Measurements from ENCODE around the gene CDS1.

The CDS1 gene

GRCh38 chr4:84684361-84684760 is 101.4 kb downstream of the CDS1 start:
- no peak overlapping the region for H3K4me3 ChIP-seq (ENCODE audit: insufficient read depth, low read length, poor library complexity, severe bottlenecking)
- no peaks in the 10 kb centered on the region for H3K79me2 ChIP-seq (ENCODE audit: insufficient read depth, low read length)
- H3K36me3 ChIP-seq (ENCODE audit: low read length), result no peaks in the 10 kb centered on the region
- no peaks in the 10 kb centered on the region for H3K9me2 ChIP-seq (replicated peaks; ENCODE audit: insufficient read depth, low read length)
- no peaks in the 10 kb centered on the region for H3K9me3 ChIP-seq (ENCODE audit: insufficient read depth, low read length)
- H2AFZ ChIP-seq (ENCODE audit: low read depth, low read length, severe bottlenecking), result no peak overlapping the region
- H3K27me3 ChIP-seq (ENCODE audit: low read length), result no peaks in the 10 kb centered on the region
- no peak overlapping the region for H3K9ac ChIP-seq (ENCODE audit: low read length)
- H3K4me2 ChIP-seq (ENCODE audit: low read depth, low read length, poor library complexity, severe bottlenecking), result no peak overlapping the region
- no peak overlapping the region for H3K27ac ChIP-seq (ENCODE audit: low read depth, low read length)
- no peaks in the 10 kb centered on the region for H3F3A ChIP-seq (ENCODE audit: insufficient read depth)
- no peak for TF ChIP-seq EZH2phosphoT487 (conservative IDR thresholded peaks at IDR 0.05; ENCODE audit: low read length)
- TF ChIP-seq, protein P1, sequence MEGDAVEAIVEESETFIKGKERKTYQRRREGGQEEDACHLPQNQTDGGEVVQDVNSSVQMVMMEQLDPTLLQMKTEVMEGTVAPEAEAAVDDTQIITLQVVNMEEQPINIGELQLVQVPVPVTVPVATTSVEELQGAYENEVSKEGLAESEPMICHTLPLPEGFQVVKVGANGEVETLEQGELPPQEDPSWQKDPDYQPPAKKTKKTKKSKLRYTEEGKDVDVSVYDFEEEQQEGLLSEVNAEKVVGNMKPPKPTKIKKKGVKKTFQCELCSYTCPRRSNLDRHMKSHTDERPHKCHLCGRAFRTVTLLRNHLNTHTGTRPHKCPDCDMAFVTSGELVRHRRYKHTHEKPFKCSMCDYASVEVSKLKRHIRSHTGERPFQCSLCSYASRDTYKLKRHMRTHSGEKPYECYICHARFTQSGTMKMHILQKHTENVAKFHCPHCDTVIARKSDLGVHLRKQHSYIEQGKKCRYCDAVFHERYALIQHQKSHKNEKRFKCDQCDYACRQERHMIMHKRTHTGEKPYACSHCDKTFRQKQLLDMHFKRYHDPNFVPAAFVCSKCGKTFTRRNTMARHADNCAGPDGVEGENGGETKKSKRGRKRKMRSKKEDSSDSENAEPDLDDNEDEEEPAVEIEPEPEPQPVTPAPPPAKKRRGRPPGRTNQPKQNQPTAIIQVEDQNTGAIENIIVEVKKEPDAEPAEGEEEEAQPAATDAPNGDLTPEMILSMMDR (IDR thresholded peaks at IDR 0.05; ENCODE audit: insufficient read depth, low read length, poor library complexity, severe bottlenecking), result no peak
- no peaks in the 10 kb centered on the region for H4K20me1 ChIP-seq (ENCODE audit: low read depth, low read length)

DNA sequence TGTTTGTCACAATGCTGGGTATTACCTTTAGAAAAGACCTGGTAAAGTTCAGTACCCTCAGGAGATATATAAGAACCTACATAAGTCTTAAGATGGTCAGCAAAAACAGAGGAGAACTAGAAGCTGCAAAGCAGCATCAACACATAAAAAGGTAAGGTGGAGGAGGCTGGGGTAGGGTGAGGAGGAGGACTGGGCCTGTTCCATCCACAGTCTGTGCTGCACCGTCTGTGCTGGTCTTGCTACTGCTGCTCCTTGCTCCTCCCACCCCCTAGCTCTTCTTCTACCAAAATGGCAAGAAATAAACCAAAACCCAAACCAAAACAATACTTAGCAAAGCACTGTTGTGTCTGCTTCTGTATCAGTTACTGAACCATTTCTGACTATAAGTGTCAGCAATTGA is 102.2 kb downstream of the CDS1 start:
- Histone ChIP-seq H3K79me2 (ENCODE audit: insufficient read depth, low read length) (no peaks in the 10 kb centered on the region), H3K36me3 (ENCODE audit: low read length) (no peaks in the 10 kb centered on the region), H2AFZ (ENCODE audit: low read depth, low read length, severe bottlenecking) (no peak overlapping the region)

DNA sequence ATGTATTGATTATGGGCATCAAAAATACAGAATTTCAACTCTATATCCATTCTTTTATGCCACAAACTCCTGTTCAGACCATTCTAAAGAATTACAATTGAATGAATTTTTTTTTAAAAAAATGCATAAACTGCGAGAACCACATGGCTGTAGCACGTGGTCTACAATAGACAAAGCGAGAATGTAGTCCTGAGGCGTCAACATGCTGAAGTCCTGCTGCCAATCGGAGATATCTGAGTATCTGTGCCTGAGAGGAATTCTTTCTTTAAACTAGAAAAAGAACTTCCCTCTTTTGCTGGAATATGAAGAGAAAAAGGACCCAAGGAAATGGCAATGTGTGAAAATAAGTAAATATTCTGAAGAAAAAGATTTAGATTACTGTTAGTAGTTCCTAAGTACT is 105.7 kb downstream of the CDS1 start:
- H3K79me2 ChIP-seq (ENCODE audit: insufficient read depth, low read length), result no peaks in the 10 kb centered on the region
- no peak overlapping the region for H2AFZ ChIP-seq (ENCODE audit: low read depth, low read length, severe bottlenecking)
- H3K9ac ChIP-seq (ENCODE audit: low read length), result no peak overlapping the region
- no peak overlapping the region for H3K4me2 ChIP-seq (ENCODE audit: low read depth, low read length, poor library complexity, severe bottlenecking)
- no peaks in the 10 kb centered on the region for H4K20me1 ChIP-seq (ENCODE audit: low read depth, low read length)
- TF ChIP-seq, protein P1 (IDR thresholded peaks at IDR 0.05; ENCODE audit: insufficient read depth, low read length, poor library complexity, severe bottlenecking), result no peak
- no peak for TF ChIP-seq EZH2phosphoT487 (conservative IDR thresholded peaks at IDR 0.05; ENCODE audit: low read length)
- no peak overlapping the region for H3K4me3 ChIP-seq (ENCODE audit: insufficient read depth, low read length, poor library complexity, severe bottlenecking)
- no peaks in the 10 kb centered on the region for H3K36me3 ChIP-seq (ENCODE audit: low read length)
- H3K27ac ChIP-seq (ENCODE audit: low read depth, low read length), result no peak overlapping the region
- no peaks in the 10 kb centered on the region for H3K27me3 ChIP-seq (ENCODE audit: low read length)
- H3K9me3 ChIP-seq (ENCODE audit: insufficient read depth, low read length), result no peaks in the 10 kb centered on the region
- no peaks in the 10 kb centered on the region for H3F3A ChIP-seq (ENCODE audit: insufficient read depth)
- no peaks in the 10 kb centered on the region for H3K9me2 ChIP-seq (replicated peaks; ENCODE audit: insufficient read depth, low read length)

More for the DNA sequence above, 102.2 kb downstream of the CDS1 start:
- no peak overlapping the region for H3K9ac ChIP-seq (ENCODE audit: low read length)
- H3K27ac ChIP-seq (ENCODE audit: low read depth, low read length), result no peak overlapping the region
- H3K4me2 ChIP-seq (ENCODE audit: low read depth, low read length, poor library complexity, severe bottlenecking), result no peak overlapping the region
- no peak overlapping the region for H3K4me3 ChIP-seq (ENCODE audit: insufficient read depth, low read length, poor library complexity, severe bottlenecking)
- H4K20me1 ChIP-seq (ENCODE audit: low read depth, low read length), result no peaks in the 10 kb centered on the region
- H3K27me3 ChIP-seq (ENCODE audit: low read length), result no peaks in the 10 kb centered on the region
- no peaks in the 10 kb centered on the region for H3F3A ChIP-seq (ENCODE audit: insufficient read depth)
- TF ChIP-seq EZH2phosphoT487 (conservative IDR thresholded peaks at IDR 0.05; ENCODE audit: low read length), result no peak
- TF ChIP-seq, protein P1 (IDR thresholded peaks at IDR 0.05; ENCODE audit: insufficient read depth, low read length, poor library complexity, severe bottlenecking), result no peak
- no peaks in the 10 kb centered on the region for H3K9me3 ChIP-seq (ENCODE audit: insufficient read depth, low read length)
- H3K9me2 ChIP-seq (replicated peaks; ENCODE audit: insufficient read depth, low read length), result no peaks in the 10 kb centered on the region

All from SU-DHL-6 (cell line).